Mesenchymal stem cell (in vitro differentiated cells and primary cell): Measurements from ENCODE around the gene DRG1.
"Not testable (repeated sequence)": the region's sequence is repeated elsewhere in the genome, so short reads cannot be mapped to it uniquely, and the experiment has no call there.

Experiments
- DNase-seq: peaks from one replicate; pipeline ENCODE4 v3.0.0-alpha.2; 2013
- H2AFZ ChIP-seq: one replicate; pipeline ENCODE4 v1.6.1; 2013; ENCODE audit warnings: low read depth, mild to moderate bottlenecking, control low read depth, inconsistent platforms, low read length, moderate library complexity
- H2AK5ac ChIP-seq: 2 replicates; pipeline ENCODE4 v1.6.1; 2013; ENCODE audit warnings: low read length, moderate library complexity, mild to moderate bottlenecking, inconsistent platforms; ENCODE audit not compliant: severe bottlenecking
- H2BK120ac ChIP-seq: one replicate; pipeline ENCODE4 v1.6.1; 2013; ENCODE audit warnings: low read depth, mild to moderate bottlenecking, inconsistent platforms, low read length, moderate library complexity
- H2BK12ac ChIP-seq, 2 experiments: one replicate each; pipeline ENCODE4 v1.6.1; 2013; ENCODE audit warnings: inconsistent platforms in 2 of 2, low read length in 2 of 2, mild to moderate bottlenecking in 2 of 2, moderate library complexity in 2 of 2, control low read depth in 1 of 2
- H2BK15ac ChIP-seq: one replicate; pipeline ENCODE4 v1.6.1; 2013; ENCODE audit warnings: mild to moderate bottlenecking, low read depth, inconsistent platforms; ENCODE audit not compliant: poor library complexity, severe bottlenecking
- H2BK5ac ChIP-seq: 2 replicates; pipeline ENCODE4 v1.6.1; 2013; ENCODE audit warnings: low read depth, mild to moderate bottlenecking, low read length, control low read depth, inconsistent platforms; ENCODE audit not compliant: poor library complexity, severe bottlenecking
- H3K14ac ChIP-seq, 2 experiments: one replicate each; pipeline ENCODE4 v1.6.1; 2013; ENCODE audit warnings: inconsistent platforms in 2 of 2, low read length in 2 of 2, control low read depth in 1 of 2, mild to moderate bottlenecking in 1 of 2, moderate library complexity in 1 of 2
- H3K18ac ChIP-seq, 2 experiments: one replicate each; pipeline ENCODE4 v1.6.1; 2013; ENCODE audit warnings: inconsistent platforms in 2 of 2, low read length in 2 of 2, control low read depth in 1 of 2, low read depth in 1 of 2, mild to moderate bottlenecking in 1 of 2
- H3K23ac ChIP-seq, 2 experiments: one replicate each; pipeline ENCODE4 v1.6.1; 2013; ENCODE audit warnings: inconsistent platforms in 2 of 2, low read length in 2 of 2, mild to moderate bottlenecking in 2 of 2, moderate library complexity in 2 of 2, control low read depth in 1 of 2
- H3K27ac ChIP-seq: 2 replicates; pipeline ENCODE4 v1.5.1; 2013; ENCODE audit warnings: mild to moderate bottlenecking, moderate library complexity, low read length, control low read depth, inconsistent platforms; ENCODE audit not compliant: poor library complexity, severe bottlenecking
- H3K27me3 ChIP-seq, 2 experiments: 2 replicates each; pipeline versions ENCODE4 v1.6.1 to v1.7.0; 2013; ENCODE audit warnings: low read length in 2 of 2, mild to moderate bottlenecking in 2 of 2, moderate library complexity in 2 of 2, control low read depth in 1 of 2, inconsistent platforms in 1 of 2; ENCODE audit not compliant: control insufficient read depth in 1 of 2, insufficient read depth in 1 of 2
- H3K36me3 ChIP-seq, 2 experiments: 2 replicates each; pipeline versions ENCODE4 v1.6.1 to v1.7.0; 2013; ENCODE audit warnings: low read length in 2 of 2, control low read depth in 1 of 2, inconsistent platforms in 1 of 2, low read depth in 1 of 2, mild to moderate bottlenecking in 1 of 2; ENCODE audit not compliant: insufficient read depth in 2 of 2, control insufficient read depth in 1 of 2
- H3K4ac ChIP-seq, 2 experiments: one replicate each; pipeline ENCODE4 v1.6.1; 2013; ENCODE audit warnings: inconsistent platforms in 2 of 2, low read length in 2 of 2, mild to moderate bottlenecking in 2 of 2, moderate library complexity in 2 of 2, control low read depth in 1 of 2, low read depth in 1 of 2
- H3K4me1 ChIP-seq: 2 replicates; pipeline ENCODE4 v1.6.1; 2013; ENCODE audit warnings: low read depth, low read length, control low read depth; ENCODE audit not compliant: control insufficient read depth, insufficient read depth
- H3K4me2 ChIP-seq: 2 replicates; pipeline ENCODE4 v1.6.1; 2013; ENCODE audit warnings: low read length, mild to moderate bottlenecking, inconsistent platforms; ENCODE audit not compliant: poor library complexity, severe bottlenecking
- H3K4me3 ChIP-seq, 2 experiments: 2 replicates each; pipeline versions ENCODE4 v1.5.1 to v1.7.0; 2013; ENCODE audit warnings: low read length in 2 of 2, mild to moderate bottlenecking in 2 of 2, control low read depth in 1 of 2, low read depth in 1 of 2; ENCODE audit not compliant: insufficient read depth in 1 of 2
- H3K79me1 ChIP-seq: replicated peaks from 2 replicates; pipeline ENCODE4 v1.6.1; 2013; ENCODE audit warnings: mild to moderate bottlenecking, control low read depth, low read length, inconsistent platforms; ENCODE audit not compliant: poor library complexity, severe bottlenecking
- H3K9ac ChIP-seq: 2 replicates; pipeline ENCODE4 v1.7.0; 2013; ENCODE audit warnings: mild to moderate bottlenecking, low read length, moderate library complexity
- H3K9me3 ChIP-seq: 2 replicates; pipeline ENCODE4 v1.7.0; 2013; ENCODE audit warnings: mild to moderate bottlenecking, low read length; ENCODE audit not compliant: control insufficient read depth
- H4K8ac ChIP-seq: one replicate; pipeline ENCODE4 v1.6.1; 2013; ENCODE audit warnings: inconsistent platforms, mild to moderate bottlenecking, low read length, moderate library complexity
- H4K91ac ChIP-seq: one replicate; pipeline ENCODE4 v1.6.1; 2013; ENCODE audit warnings: mild to moderate bottlenecking, low read length, inconsistent platforms
- WGBS: methylation state at CpG from one replicate; pipeline ENCODE4 v1.1.7; 2013; ENCODE audit warnings: mixed read lengths; 5-methylcytosine and 5-hydroxymethylcytosine counted together

DRG1 gene

GRCh38 chr22:31377612-31378011 lies 21.8 kb upstream of the DRG1 start:
- Histone ChIP-seq H4K8ac (no peak overlapping the region), H4K91ac (no peak overlapping the region), H3K27ac (no peak overlapping the region), H3K9me3 (no peaks in the 10 kb centered on the region), H3K4me1 (no peaks in the 10 kb centered on the region), H3K9ac (no peak overlapping the region), H3K36me3 (no peaks in the 10 kb centered on the region), H3K4me3 (no peak overlapping the region), H3K14ac (no peak overlapping the region), H3K4ac (no peak overlapping the region), H2AK5ac (no peak overlapping the region), H3K79me1 (no peaks in the 10 kb centered on the region), H2BK12ac (no peak overlapping the region), H2AFZ (no peak overlapping the region), H2BK15ac (no peak overlapping the region), H3K23ac (no peak overlapping the region), H2BK120ac (no peak overlapping the region), H2BK5ac (no peak overlapping the region), H3K27me3 (no peaks in the 10 kb centered on the region), H3K18ac (no peak overlapping the region), H3K4me2 (no peak overlapping the region)
- no peak for DNase-seq
- WGBS, result 82% methylated on average over 3 of the region's 3 CpGs

GRCh38 chr22:31378123-31378522 lies 21.3 kb upstream of the DRG1 start:
- H3K18ac ChIP-seq, result no peak overlapping the region
- H2BK12ac ChIP-seq, result no peak overlapping the region

GRCh38 chr22:31378651-31379050 lies 20.8 kb upstream of the DRG1 start:
- H3K9ac ChIP-seq, H2AFZ ChIP-seq, H2BK5ac ChIP-seq, H3K79me1 ChIP-seq, H4K8ac ChIP-seq, H3K4me2 ChIP-seq, H3K27ac ChIP-seq, H4K91ac ChIP-seq, H3K23ac ChIP-seq, H3K4me1 ChIP-seq, H2BK12ac ChIP-seq, H3K4me3 ChIP-seq, H3K36me3 ChIP-seq, H3K14ac ChIP-seq, H3K27me3 ChIP-seq, H2BK120ac ChIP-seq, H3K18ac ChIP-seq, H2BK15ac ChIP-seq, H2AK5ac ChIP-seq, H3K4ac ChIP-seq, H3K9me3 ChIP-seq: not testable (repeated sequence)
- DNase-seq, result peak; percentile 6
- WGBS, result 93% methylated on average over 5 of the region's 6 CpGs

More at GRCh38 chr22:31378123-31378522, 21.3 kb upstream of the DRG1 start:
- H2BK15ac ChIP-seq, result no peak overlapping the region
- H3K14ac ChIP-seq, result no peak overlapping the region
- 94% methylated on average over 3 of the region's 3 CpGs for WGBS
- H3K4me1 ChIP-seq, result no peaks in the 10 kb centered on the region
- no peak overlapping the region for H4K8ac ChIP-seq
- H3K4ac ChIP-seq, result no peak overlapping the region
- no peak overlapping the region for H2BK5ac ChIP-seq
- no peak overlapping the region for H3K4me2 ChIP-seq
- DNase-seq, result no peak
- no peak overlapping the region for H2AFZ ChIP-seq
- H3K9ac ChIP-seq, result no peak overlapping the region
- no peak overlapping the region for H3K27ac ChIP-seq
- no peaks in the 10 kb centered on the region for H3K79me1 ChIP-seq
- H3K9me3 ChIP-seq, result no peaks in the 10 kb centered on the region
- H3K23ac ChIP-seq, result no peak overlapping the region
- H4K91ac ChIP-seq, result no peak overlapping the region
- H3K4me3 ChIP-seq, result no peak overlapping the region
- H2AK5ac ChIP-seq, result no peak overlapping the region
- no peak overlapping the region for H2BK120ac ChIP-seq
- no peaks in the 10 kb centered on the region for H3K27me3 ChIP-seq
- no peaks in the 10 kb centered on the region for H3K36me3 ChIP-seq

GRCh38 chr22:31393893-31394292 lies 5.5 kb upstream of the DRG1 start:
- no peaks in the 10 kb centered on the region for H3K79me1 ChIP-seq
- H3K4ac ChIP-seq, result no peak overlapping the region
- no peaks in the 10 kb centered on the region for H3K4me1 ChIP-seq
- no peak overlapping the region for H2BK120ac ChIP-seq
- H4K91ac ChIP-seq, result no peak overlapping the region
- H3K4me3 ChIP-seq, result no peak overlapping the region
- no peak overlapping the region for H3K9ac ChIP-seq
- no peak overlapping the region for H2BK5ac ChIP-seq
- H3K4me2 ChIP-seq, result no peak overlapping the region
- no peak overlapping the region for H3K18ac ChIP-seq
- DNase-seq, result no peak
- no peaks in the 10 kb centered on the region for H3K27me3 ChIP-seq
- no peak overlapping the region for H3K23ac ChIP-seq
- 97% methylated on average over 2 of the region's 2 CpGs for WGBS
- H3K36me3 ChIP-seq, result no peaks in the 10 kb centered on the region
- H4K8ac ChIP-seq, result no peak overlapping the region
- H2AK5ac ChIP-seq, result no peak overlapping the region
- no peak overlapping the region for H3K27ac ChIP-seq
- no peak overlapping the region for H3K14ac ChIP-seq
- no peak overlapping the region for H2AFZ ChIP-seq
- no peak overlapping the region for H2BK12ac ChIP-seq
- no peaks in the 10 kb centered on the region for H3K9me3 ChIP-seq
- no peak overlapping the region for H2BK15ac ChIP-seq
